MCF 10A (cell line): ENCODE results near the gene ZNF423. TPM values are rescaled to one million over a fixed set of nuclear protein-coding genes. Genes with fewer than 3 reads are reported as not detected.

ENCODE experiments used
- BruUV-seq: library from RNA; stranded (reverse); fragments of 400-500 nt; replicated peaks from 2 replicates; lab custom pipeline; 2021; lab: Mats Ljungman, UMichigan
- CTCF ChIA-PET: fragments of 300-600 bp; sonication (Branson Sonifier 250); formaldehyde crosslinking; extraction: SDS; loops from one replicate; lab custom pipeline; 2021; ENCODE audit warnings: antibody characterized with exemption, inconsistent platforms; lab: Yijun Ruan, JAX
- POLR2A ChIA-PET: fragments of 300-600, 350-650 bp; sonication (Branson Sonifier 250); formaldehyde crosslinking; extraction: SDS; loops from one replicate; lab custom pipeline; 2020; ENCODE audit warnings: antibody characterized with exemption, inconsistent platforms; lab: Yijun Ruan, JAX
- DNase-seq: peaks from one replicate; pipeline ENCODE4 v3.0.0-alpha.2; 2018; ENCODE audit not compliant: unreplicated experiment
- H3K27ac Mint-ChIP-seq: one replicate; pipeline ENCODE4 v1.8.0; 2022; ENCODE audit warnings: mild to moderate bottlenecking, low read depth, mixed read lengths; ENCODE audit not compliant: unreplicated experiment
- H3K27me3 Mint-ChIP-seq: one replicate; pipeline ENCODE4 v1.8.0; 2022; ENCODE audit warnings: mixed read lengths; ENCODE audit not compliant: insufficient read depth, unreplicated experiment
- H3K36me3 Mint-ChIP-seq: one replicate; pipeline ENCODE4 v1.8.0; 2022; ENCODE audit warnings: mild to moderate bottlenecking, moderate library complexity, mixed read lengths; ENCODE audit not compliant: insufficient read depth, unreplicated experiment
- H3K4me1 Mint-ChIP-seq: one replicate; pipeline ENCODE4 v1.8.0; 2022; ENCODE audit warnings: mixed read lengths; ENCODE audit not compliant: insufficient read depth, unreplicated experiment
- H3K4me3 Mint-ChIP-seq: one replicate; pipeline ENCODE4 v1.8.0; 2022; ENCODE audit warnings: mild to moderate bottlenecking, moderate library complexity, mixed read lengths; ENCODE audit not compliant: unreplicated experiment
- H3K9me3 Mint-ChIP-seq: one replicate; pipeline ENCODE4 v1.8.0; 2022; ENCODE audit warnings: mixed read lengths; ENCODE audit not compliant: unreplicated experiment
- intact Hi-C: fragments of 100-400 bp; cut with micrococcal nuclease; formaldehyde crosslinking; loops from 2 replicates; pipeline ENCODE4 v1.14.1; 2022
- total RNA-seq: library from RNA; stranded (reverse); gene quantifications from 2 replicates; pipeline ENCODE4 v1.2.3, GENCODE V29; 2022
- TF ChIP-seq, protein P1 (sequence below): fragments of 200-600 bp; IDR thresholded peaks from one replicate; pipeline ENCODE4 v1.8.0; 2022; ENCODE audit warnings: antibody characterized with exemption, mild to moderate bottlenecking; ENCODE audit not compliant: unreplicated experiment

The ZNF423 gene
- total RNA-seq, 1 experiment from 2014 or later = not detected

DNA sequence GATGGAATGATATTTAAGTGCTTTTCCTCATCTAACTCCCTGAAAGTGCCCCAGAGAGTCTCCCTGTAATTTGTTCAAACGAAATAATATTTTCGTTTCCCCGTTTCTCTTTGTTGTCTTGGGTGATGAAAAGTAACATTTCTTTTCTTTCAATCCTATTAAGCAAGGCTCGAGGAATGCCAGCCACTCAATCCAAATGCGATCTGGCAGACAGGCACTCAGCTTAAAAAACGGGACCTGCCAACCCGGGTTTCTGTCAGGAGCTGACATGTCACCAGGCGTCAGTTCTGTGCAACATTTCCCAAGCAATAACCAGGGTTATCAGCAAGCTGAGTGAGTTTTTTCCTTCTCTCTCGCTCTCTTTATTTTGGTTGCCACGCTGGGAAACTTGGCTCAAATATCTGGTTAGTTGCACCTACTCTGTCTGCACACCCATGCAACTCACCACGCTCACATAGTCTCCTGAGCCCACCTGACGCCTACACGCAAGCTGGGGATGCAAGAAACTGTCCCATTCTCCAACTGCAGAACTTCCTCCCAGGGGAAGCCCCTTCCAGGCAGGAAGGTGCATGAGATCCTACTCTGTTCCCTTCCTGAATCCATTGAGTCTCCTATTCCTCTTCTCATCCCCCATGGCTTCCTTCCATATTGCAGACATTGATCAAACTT, 274.1 kb downstream of the ZNF423 start:
- ChIA-PET POLR2A (interaction anchor here (0.6 kb wide), 1 partner anchor 627 kb away, joined by 3 read pairs; no protein-coding TSS in a partner anchor), CTCF (no interaction called here)
- Mint-ChIP-seq H3K4me1 (no peaks in the 10 kb centered on the region), H3K36me3 (no peaks in the 10 kb centered on the region), H3K4me3 (no peak overlapping the region), H3K27ac (no peak overlapping the region), H3K9me3 (no peaks in the 10 kb centered on the region), H3K27me3 (peaks cover 49% of the 10 kb centered on the region)
- no peak for DNase-seq
- intact Hi-C loops = no loop called here
- TF ChIP-seq, protein P1, sequence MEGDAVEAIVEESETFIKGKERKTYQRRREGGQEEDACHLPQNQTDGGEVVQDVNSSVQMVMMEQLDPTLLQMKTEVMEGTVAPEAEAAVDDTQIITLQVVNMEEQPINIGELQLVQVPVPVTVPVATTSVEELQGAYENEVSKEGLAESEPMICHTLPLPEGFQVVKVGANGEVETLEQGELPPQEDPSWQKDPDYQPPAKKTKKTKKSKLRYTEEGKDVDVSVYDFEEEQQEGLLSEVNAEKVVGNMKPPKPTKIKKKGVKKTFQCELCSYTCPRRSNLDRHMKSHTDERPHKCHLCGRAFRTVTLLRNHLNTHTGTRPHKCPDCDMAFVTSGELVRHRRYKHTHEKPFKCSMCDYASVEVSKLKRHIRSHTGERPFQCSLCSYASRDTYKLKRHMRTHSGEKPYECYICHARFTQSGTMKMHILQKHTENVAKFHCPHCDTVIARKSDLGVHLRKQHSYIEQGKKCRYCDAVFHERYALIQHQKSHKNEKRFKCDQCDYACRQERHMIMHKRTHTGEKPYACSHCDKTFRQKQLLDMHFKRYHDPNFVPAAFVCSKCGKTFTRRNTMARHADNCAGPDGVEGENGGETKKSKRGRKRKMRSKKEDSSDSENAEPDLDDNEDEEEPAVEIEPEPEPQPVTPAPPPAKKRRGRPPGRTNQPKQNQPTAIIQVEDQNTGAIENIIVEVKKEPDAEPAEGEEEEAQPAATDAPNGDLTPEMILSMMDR = no peak
- BruUV-seq = no TSS peak

GRCh38 chr16:49580751-49581303, 275.1 kb downstream of the ZNF423 start:
- CTCF ChIA-PET = no interaction called here
- H3K9me3 Mint-ChIP-seq = no peaks in the 10 kb centered on the region
- no TSS peak for BruUV-seq

DNA sequence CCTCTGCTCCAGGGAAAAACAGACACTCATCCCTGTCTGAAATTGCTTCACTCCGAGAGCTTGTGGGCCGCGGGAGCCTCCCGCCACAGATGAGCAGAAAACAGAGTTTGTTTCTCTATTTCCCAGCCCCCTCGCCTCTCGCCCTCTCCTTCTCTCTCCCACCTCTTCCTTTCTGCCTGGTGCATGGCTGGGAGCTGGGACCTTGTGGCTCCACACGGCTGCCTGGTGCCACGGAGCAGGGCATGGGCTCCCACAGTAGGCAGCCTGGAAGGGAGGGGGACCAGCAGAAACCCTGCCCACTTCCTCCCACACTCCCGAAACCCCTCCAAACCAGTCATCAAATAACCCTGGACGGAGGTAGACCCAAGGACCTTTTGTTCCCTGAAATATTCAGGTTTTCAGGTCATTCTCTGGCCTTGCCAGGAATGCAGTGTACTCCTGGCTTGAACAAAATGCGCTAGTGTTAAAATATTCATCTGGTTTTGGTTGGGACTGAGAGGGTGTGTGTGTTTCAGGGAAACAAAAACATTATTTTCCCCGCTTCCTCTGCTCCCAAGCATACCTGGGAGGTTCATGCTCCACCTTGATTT, 277.4 kb downstream of the ZNF423 start:
- BruUV-seq = no TSS peak
- Mint-ChIP-seq H3K27me3 (peaks cover 46% of the 10 kb centered on the region), H3K36me3 (no peaks in the 10 kb centered on the region), H3K9me3 (no peaks in the 10 kb centered on the region), H3K4me3 (no peak overlapping the region), H3K27ac (no peak overlapping the region), H3K4me1 (no peaks in the 10 kb centered on the region)
- CTCF ChIA-PET = interaction anchor here (1.2 kb wide), 1 partner anchor 14 kb away, joined by 4 read pairs; no protein-coding TSS in a partner anchor
- no peak for DNase-seq
- POLR2A ChIA-PET = interaction anchor here (1.0 kb wide), 1 partner anchor 33 kb away, joined by 3 read pairs; no protein-coding TSS in a partner anchor
- TF ChIP-seq, protein P1 = no peak
- intact Hi-C loops = no loop called here

More at GRCh38 chr16:49580751-49581303, 275.1 kb downstream of the ZNF423 start:
- no peak for DNase-seq
- POLR2A ChIA-PET = no interaction called here
- Mint-ChIP-seq H3K27me3 (peaks cover 46% of the 10 kb centered on the region), H3K4me3 (no peak overlapping the region), H3K27ac (no peak overlapping the region), H3K36me3 (no peaks in the 10 kb centered on the region), H3K4me1 (no peaks in the 10 kb centered on the region)
- intact Hi-C loops = no loop called here
- TF ChIP-seq, protein P1 = no peak

- intact Hi-C loops = no loop called here
- Mint-ChIP-seq H3K36me3 (no peaks in the 10 kb centered on the region), H3K4me3 (no peak overlapping the region), H3K27me3 (peaks cover 50% of the 10 kb centered on the region), H3K4me1 (no peaks in the 10 kb centered on the region), H3K9me3 (peaks cover 2% of the 10 kb centered on the region), H3K27ac (no peak overlapping the region)
- TF ChIP-seq, protein P1 = no peak
- POLR2A ChIA-PET = interaction anchor here (1.0 kb wide), 1 partner anchor 33 kb away, joined by 3 read pairs; no protein-coding TSS in a partner anchor
- DNase-seq = no peak
- no TSS peak for BruUV-seq
- CTCF ChIA-PET = no interaction called here
Measured at GRCh38 chr16:49578018-49578417, 277.9 kb downstream of the ZNF423 start.
